Measurements from ENCODE around the gene MAGOHB. TPM values are rescaled to one million over a fixed set of nuclear protein-coding genes. Genes with fewer than 3 reads are reported as not detected.

Gene MAGOHB
- polyA plus RNA-seq, 2 of the 4 experiments (the other 2 are of a cell fraction), result 83.4 to 90.5 TPM

DNA sequence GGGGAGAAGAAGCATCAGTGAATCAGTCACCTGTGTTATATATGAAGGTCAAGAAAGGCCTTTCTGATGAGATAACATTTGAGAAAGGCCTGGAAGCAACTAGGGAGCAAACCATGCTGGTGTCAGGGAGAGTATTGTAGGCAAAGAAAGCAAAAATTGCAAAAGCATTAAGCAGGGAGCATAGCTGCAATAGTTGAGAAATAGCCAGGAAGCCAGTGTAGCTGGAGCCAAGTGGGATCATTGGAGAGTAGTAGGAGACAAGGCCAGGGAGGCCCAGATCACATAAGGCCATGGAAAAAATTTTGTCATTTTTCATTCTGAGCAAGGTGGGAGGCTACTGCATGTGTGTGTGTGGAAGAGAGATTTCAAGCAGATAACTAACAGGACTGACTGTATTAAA is 18.8 kb upstream of the MAGOHB start:
- Histone ChIP-seq H3K9me3 (no peaks in the 10 kb centered on the region), H3K4me2 (no peak overlapping the region), H3K4me1 (no peaks in the 10 kb centered on the region), H3K4me3 (no peak overlapping the region), H3K27ac (no peak overlapping the region)
- no peak for ATAC-seq
- TF ChIP-seq RFX5 (IDR thresholded peaks at IDR 0.05), result no peak
- no peak for TF ChIP-seq RAD21 (conservative IDR thresholded peaks at IDR 0.05 in 1 of 2, IDR thresholded peaks at IDR 0.05 in 1 of 2)
- TF ChIP-seq NPAS2 (CRISPR knock-in tag; IDR thresholded peaks at IDR 0.05; ENCODE audit: borderline replicate concordance), result no peak
- no peak for TF ChIP-seq ZNF302 (CRISPR knock-in tag; IDR thresholded peaks at IDR 0.05)
- no peak for TF ChIP-seq NR3C1 (IDR thresholded peaks at IDR 0.05)
- TF ChIP-seq CEBPB (IDR thresholded peaks at IDR 0.05), result no peak
- TF ChIP-seq, protein P1, sequence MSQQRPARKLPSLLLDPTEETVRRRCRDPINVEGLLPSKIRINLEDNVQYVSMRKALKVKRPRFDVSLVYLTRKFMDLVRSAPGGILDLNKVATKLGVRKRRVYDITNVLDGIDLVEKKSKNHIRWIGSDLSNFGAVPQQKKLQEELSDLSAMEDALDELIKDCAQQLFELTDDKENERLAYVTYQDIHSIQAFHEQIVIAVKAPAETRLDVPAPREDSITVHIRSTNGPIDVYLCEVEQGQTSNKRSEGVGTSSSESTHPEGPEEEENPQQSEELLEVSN (IDR thresholded peaks at IDR 0.05; ENCODE audit: borderline replicate concordance, low read depth), result no peak
- ChIA-PET POLR2A (no interaction called here), CTCF (no interaction called here)
- no peak for FAIRE-seq
- no peak for DNase-seq (ENCODE audit: low read depth in 1 of 2, low spot score in 1 of 2)

DNA sequence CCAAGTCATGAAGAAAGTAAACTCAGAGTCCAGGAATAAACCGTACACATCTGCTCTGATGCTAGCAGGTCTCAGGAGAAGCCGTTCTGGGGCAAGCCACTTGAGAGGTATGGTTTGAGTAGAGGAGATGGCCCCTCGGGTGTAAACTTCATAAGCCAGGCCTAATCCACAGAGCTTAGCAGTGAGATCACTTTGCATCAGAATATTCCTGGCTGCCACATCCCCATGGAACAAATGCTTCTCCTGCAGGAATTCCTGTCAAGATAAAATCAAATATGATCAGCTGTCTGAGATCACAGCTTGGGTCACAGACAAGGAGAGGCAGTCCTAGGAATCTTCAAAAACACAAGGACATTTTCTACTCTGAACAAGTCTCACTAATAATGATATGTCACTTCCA is 11.2 kb upstream of the MAGOHB start:
- FAIRE-seq, result no peak
- ChIA-PET POLR2A (no interaction called here), CTCF (interaction anchor here (1.4 kb wide), 1 partner anchor 389 kb away, joined by 3 read pairs; no protein-coding TSS in a partner anchor)
- TF ChIP-seq MAFK (IDR thresholded peaks at IDR 0.05; ENCODE audit: partially characterized antibody), result no peak
- Histone ChIP-seq H3K4me1 (no peaks in the 10 kb centered on the region), H3K4me2 (no peak overlapping the region), H3K9me3 (no peaks in the 10 kb centered on the region), H3K4me3 (no peak overlapping the region), H3K27ac (no peak overlapping the region)
- no peak for ATAC-seq
- WGBS (ENCODE audit: missing lambda C conversion rate), result 71% methylated on average over 3 of the region's 3 CpGs
- DNase-seq (ENCODE audit: low read depth in 1 of 2, low spot score in 1 of 2), result no peak

DNA sequence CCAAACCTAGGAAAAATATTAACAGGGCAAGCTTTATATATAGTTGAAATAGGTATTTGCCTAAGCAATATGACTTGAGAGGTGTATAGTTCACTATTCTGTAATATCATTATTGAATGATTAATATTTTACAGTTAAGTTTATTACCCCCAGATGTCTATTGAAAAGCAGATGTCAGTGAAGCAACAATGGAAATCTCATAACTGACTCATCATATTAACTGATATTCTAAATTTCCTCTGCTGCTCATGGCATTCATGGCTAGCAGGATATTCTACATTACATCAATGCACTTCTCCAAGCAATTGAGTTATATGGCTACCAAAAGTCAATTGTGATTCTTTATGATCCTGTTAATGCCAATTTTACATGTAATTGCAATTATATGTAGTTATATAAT is 9.7 kb upstream of the MAGOHB start:
- DNase-seq (ENCODE audit: low read depth in 1 of 2, low spot score in 1 of 2), result no peak
- peaks cover 8% of the 10 kb centered on the region; the same call in 2 of the 3 replicates for H3K4me1 ChIP-seq
- CTCF ChIA-PET, result interaction anchor here (1.4 kb wide), 1 partner anchor 127 kb away, joined by 3 read pairs; no protein-coding TSS in a partner anchor
- TF ChIP-seq CBX8 (IDR thresholded peaks at IDR 0.05) (no peak), CBX2 (IDR thresholded peaks at IDR 0.05; ENCODE audit: borderline replicate concordance, low read depth) (no peak), MYC (IDR thresholded peaks at IDR 0.05; ENCODE audit: borderline replicate concordance, low read length) (no peak), HDAC2 (IDR thresholded peaks at IDR 0.05) (no peak), ZFP36 (IDR thresholded peaks at IDR 0.05; ENCODE audit: borderline replicate concordance, partially characterized antibody) (no peak), RARB (CRISPR knock-in tag; IDR thresholded peaks at IDR 0.05) (no peak), JUNB (IDR thresholded peaks at IDR 0.05) (no peak), CEBPB (IDR thresholded peaks at IDR 0.05) (no peak), ZSCAN20 (CRISPR knock-in tag; IDR thresholded peaks at IDR 0.05) (no peak), TFCP2L1 (CRISPR knock-in tag; IDR thresholded peaks at IDR 0.05) (no peak), RAD21 (conservative IDR thresholded peaks at IDR 0.05 in 1 of 2, IDR thresholded peaks at IDR 0.05 in 1 of 2) (no peak), FOSL2 (IDR thresholded peaks at IDR 0.05) (no peak), FOSL2 (CRISPR knock-in tag; IDR thresholded peaks at IDR 0.05) (no peak), RFX5 (IDR thresholded peaks at IDR 0.05) (no peak), KDM5A (IDR thresholded peaks at IDR 0.05) (no peak)
- TF ChIP-seq, protein P2, sequence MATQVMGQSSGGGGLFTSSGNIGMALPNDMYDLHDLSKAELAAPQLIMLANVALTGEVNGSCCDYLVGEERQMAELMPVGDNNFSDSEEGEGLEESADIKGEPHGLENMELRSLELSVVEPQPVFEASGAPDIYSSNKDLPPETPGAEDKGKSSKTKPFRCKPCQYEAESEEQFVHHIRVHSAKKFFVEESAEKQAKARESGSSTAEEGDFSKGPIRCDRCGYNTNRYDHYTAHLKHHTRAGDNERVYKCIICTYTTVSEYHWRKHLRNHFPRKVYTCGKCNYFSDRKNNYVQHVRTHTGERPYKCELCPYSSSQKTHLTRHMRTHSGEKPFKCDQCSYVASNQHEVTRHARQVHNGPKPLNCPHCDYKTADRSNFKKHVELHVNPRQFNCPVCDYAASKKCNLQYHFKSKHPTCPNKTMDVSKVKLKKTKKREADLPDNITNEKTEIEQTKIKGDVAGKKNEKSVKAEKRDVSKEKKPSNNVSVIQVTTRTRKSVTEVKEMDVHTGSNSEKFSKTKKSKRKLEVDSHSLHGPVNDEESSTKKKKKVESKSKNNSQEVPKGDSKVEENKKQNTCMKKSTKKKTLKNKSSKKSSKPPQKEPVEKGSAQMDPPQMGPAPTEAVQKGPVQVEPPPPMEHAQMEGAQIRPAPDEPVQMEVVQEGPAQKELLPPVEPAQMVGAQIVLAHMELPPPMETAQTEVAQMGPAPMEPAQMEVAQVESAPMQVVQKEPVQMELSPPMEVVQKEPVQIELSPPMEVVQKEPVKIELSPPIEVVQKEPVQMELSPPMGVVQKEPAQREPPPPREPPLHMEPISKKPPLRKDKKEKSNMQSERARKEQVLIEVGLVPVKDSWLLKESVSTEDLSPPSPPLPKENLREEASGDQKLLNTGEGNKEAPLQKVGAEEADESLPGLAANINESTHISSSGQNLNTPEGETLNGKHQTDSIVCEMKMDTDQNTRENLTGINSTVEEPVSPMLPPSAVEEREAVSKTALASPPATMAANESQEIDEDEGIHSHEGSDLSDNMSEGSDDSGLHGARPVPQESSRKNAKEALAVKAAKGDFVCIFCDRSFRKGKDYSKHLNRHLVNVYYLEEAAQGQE (IDR thresholded peaks at IDR 0.05), result no peak
- TF ChIP-seq, protein P3, sequence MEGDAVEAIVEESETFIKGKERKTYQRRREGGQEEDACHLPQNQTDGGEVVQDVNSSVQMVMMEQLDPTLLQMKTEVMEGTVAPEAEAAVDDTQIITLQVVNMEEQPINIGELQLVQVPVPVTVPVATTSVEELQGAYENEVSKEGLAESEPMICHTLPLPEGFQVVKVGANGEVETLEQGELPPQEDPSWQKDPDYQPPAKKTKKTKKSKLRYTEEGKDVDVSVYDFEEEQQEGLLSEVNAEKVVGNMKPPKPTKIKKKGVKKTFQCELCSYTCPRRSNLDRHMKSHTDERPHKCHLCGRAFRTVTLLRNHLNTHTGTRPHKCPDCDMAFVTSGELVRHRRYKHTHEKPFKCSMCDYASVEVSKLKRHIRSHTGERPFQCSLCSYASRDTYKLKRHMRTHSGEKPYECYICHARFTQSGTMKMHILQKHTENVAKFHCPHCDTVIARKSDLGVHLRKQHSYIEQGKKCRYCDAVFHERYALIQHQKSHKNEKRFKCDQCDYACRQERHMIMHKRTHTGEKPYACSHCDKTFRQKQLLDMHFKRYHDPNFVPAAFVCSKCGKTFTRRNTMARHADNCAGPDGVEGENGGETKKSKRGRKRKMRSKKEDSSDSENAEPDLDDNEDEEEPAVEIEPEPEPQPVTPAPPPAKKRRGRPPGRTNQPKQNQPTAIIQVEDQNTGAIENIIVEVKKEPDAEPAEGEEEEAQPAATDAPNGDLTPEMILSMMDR (IDR thresholded peaks at IDR 0.05), result no peak
- TF ChIP-seq, protein P4, sequence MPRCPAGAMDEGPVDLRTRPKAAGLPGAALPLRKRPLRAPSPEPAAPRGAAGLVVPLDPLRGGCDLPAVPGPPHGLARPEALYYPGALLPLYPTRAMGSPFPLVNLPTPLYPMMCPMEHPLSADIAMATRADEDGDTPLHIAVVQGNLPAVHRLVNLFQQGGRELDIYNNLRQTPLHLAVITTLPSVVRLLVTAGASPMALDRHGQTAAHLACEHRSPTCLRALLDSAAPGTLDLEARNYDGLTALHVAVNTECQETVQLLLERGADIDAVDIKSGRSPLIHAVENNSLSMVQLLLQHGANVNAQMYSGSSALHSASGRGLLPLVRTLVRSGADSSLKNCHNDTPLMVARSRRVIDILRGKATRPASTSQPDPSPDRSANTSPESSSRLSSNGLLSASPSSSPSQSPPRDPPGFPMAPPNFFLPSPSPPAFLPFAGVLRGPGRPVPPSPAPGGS (IDR thresholded peaks at IDR 0.05), result no peak
- no peak for ATAC-seq
- no peaks in the 10 kb centered on the region for H3K9me3 ChIP-seq
- H3K4me3 ChIP-seq, result no peak overlapping the region
- peak; percentile 13 for FAIRE-seq
- H3K4me2 ChIP-seq, result no peak overlapping the region
- POLR2A ChIA-PET, result no interaction called here
- no peak overlapping the region for H3K27ac ChIP-seq
